D721Med (cell line): ENCODE measurements around the gene GRIA1.

ENCODE experiments used
- DNase-seq: peaks from one replicate; pipeline ENCODE4 v3.0.0; 2011; ENCODE audit warnings: low spot score; ENCODE audit not compliant: insufficient read length
- FAIRE-seq: peaks from 2 replicates; lab custom pipeline; 2011; peaks lifted over from hg19 to GRCh38; lab: Jason Lieb, UNC
- CTCF ChIP-seq: IDR thresholded peaks from 2 replicates; pipeline ENCODE4 v1.5.1; 2012; ENCODE audit warnings: mild to moderate bottlenecking, control low read depth; ENCODE audit not compliant: insufficient read depth; ENCODE audit errors: missing control alignments

The GRIA1 gene

GRCh38 chr5:153513156-153513555 lies 22.7 kb downstream of the GRIA1 start:
- DNase-seq: no peak

GRCh38 chr5:153515301-153515700 lies 24.8 kb downstream of the GRIA1 start:
- no peak for DNase-seq
- FAIRE-seq: peak; percentile 16
- TF ChIP-seq CTCF: no peak

More at GRCh38 chr5:153513156-153513555, 22.7 kb downstream of the GRIA1 start:
- no peak for FAIRE-seq
- TF ChIP-seq CTCF: no peak

- no peak for TF ChIP-seq CTCF
- no peak for FAIRE-seq
- no peak for DNase-seq
These were observed 26.2 kb downstream of the GRIA1 start for GRCh38 chr5:153516504-153517240.

GRCh38 chr5:153517241-153517611 lies 26.8 kb downstream of the GRIA1 start:
- FAIRE-seq (no peak), DNase-seq (peak; percentile 26)
- no peak for TF ChIP-seq CTCF

- DNase-seq: no peak
- TF ChIP-seq CTCF: no peak
- FAIRE-seq: no peak
These were observed 29.7 kb downstream of the GRIA1 start for GRCh38 chr5:153520137-153520536.

- FAIRE-seq: no peak
- TF ChIP-seq CTCF: no peak
These were observed 30.5 kb downstream of the GRIA1 start for GRCh38 chr5:153520952-153521351.

GRCh38 chr5:153523211-153523610 lies 32.7 kb downstream of the GRIA1 start:
- no peak for TF ChIP-seq CTCF
- DNase-seq: no peak
- FAIRE-seq: no peak

More at GRCh38 chr5:153520952-153521351, 30.5 kb downstream of the GRIA1 start:
- no peak for DNase-seq
